HL-60/S4 (cell line): ENCODE results near the gene RBCK1.
"Not testable (repeated sequence)": the region's sequence is repeated elsewhere in the genome, so short reads cannot be mapped to it uniquely, and the experiment has no call there.

Experiments used
- in situ Hi-C: fragments of 300-500 bp; cut with MboI; formaldehyde crosslinking; loops from 2 replicates; pipeline ENCODE4 v1.14.3; 2022; ENCODE audit warnings: low sequenced_read_pairs

The RBCK1 gene

DNA sequence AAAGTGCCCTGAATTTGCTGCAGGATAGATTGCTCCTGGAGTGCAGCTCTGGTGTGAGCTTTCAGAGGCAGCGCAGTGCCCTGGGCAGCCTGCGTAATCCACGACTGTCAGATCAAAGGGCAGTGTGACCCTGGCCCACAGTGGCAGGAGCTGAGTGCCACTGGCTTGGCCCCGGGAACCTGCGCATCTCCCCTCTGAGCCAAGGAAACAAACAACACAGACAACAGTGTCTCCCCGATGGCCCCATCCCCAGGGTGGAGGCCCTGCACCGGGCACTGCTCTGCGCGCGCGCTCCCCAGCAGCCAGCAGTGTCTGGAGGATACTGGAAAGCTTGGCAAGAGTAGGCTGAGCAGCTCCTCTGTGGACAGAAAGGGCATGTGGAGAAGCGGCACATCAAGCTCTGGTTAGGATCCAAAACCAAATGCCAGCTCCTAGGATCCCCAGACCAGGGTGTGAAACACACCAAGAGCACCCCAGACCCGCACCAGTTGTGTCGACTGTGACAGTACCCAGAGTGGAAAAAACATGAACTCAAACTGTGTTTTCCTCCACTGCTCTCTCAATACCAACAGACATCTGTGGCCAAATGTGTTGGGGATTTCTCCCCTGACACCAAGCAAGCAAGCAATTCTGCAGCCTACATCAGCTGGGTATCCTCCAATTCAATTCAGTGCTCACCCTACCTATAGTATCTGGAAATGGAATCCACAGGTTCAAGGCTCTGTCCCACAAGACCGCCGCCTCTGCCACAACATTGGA lies 26.7 kb downstream of the RBCK1 start:
- in situ Hi-C loops: no loop called here

DNA sequence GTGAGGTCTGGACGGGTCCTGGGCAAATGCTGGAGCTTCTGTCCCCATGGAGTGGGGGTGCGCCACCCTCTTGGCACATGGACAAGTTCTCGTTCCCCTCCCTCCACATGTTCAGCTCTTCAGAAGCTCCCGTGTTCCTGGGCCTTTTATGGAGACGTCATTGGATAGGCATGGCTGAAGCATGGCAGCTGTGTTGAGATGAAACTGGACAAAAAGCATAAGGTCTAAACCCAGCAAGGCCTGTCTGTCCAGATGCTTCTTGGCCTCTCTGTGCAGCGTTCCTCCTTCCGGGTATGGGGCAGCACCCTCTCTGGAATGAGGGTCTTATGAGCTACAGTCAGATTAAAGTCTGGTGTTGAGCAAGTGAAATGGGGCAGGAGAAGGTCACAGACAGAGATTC lies 27.5 kb downstream of the RBCK1 start:
- in situ Hi-C loops: no loop called here

DNA sequence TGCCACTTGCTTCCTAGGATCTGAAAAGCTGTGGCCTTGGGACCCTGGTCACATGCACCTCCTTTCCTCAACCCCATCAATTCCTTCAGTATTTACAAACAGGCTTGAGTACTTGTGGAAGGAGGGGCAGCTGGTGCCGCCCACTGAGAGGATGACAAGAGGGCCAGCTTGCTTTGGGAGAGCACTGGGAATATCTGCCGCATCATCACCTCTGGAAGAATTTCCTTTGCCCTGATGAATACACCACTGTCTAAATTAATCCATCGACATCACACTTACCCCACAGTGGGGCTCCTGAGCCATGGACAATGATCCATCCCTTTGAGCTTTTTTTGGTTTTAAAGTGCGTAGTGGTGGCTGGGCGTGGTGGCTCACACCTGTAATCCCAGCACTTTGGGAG lies 28.4 kb downstream of the RBCK1 start:
- in situ Hi-C loops: no loop called here

DNA sequence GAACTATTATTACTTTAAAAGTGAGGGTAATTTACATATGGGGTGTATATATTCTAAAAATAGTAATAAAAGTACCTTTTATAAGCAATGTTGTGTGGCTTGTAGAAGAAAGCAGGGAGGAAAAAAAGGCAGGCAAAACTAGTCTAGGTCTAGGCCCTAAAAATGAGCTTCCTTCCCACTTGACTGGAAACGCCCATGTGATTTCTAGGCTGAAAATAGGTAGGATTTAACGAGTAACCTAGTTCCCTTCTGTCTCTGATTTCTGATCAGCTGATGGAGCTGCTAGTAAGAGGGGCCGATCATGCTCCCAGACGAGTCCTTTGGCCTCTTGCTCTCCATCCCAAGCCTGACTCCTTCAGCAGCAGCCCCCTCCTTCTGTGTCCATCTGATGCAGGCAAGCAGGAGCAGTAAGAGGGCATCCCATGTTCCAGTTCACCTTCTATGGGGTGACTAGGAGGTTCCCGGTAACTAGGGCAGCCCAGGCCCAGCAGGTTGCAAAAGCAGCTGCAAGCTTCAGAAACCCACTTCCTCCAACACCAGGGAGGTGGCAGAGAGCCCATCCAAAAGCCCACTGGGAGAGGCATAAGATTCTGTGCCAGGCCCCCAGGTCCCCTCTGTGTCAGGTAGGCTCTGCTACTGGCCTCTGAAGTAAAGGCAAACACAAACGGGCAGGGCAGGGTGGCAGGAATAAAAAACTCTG lies 29.8 kb downstream of the RBCK1 start:
- in situ Hi-C loops: no loop called here

DNA sequence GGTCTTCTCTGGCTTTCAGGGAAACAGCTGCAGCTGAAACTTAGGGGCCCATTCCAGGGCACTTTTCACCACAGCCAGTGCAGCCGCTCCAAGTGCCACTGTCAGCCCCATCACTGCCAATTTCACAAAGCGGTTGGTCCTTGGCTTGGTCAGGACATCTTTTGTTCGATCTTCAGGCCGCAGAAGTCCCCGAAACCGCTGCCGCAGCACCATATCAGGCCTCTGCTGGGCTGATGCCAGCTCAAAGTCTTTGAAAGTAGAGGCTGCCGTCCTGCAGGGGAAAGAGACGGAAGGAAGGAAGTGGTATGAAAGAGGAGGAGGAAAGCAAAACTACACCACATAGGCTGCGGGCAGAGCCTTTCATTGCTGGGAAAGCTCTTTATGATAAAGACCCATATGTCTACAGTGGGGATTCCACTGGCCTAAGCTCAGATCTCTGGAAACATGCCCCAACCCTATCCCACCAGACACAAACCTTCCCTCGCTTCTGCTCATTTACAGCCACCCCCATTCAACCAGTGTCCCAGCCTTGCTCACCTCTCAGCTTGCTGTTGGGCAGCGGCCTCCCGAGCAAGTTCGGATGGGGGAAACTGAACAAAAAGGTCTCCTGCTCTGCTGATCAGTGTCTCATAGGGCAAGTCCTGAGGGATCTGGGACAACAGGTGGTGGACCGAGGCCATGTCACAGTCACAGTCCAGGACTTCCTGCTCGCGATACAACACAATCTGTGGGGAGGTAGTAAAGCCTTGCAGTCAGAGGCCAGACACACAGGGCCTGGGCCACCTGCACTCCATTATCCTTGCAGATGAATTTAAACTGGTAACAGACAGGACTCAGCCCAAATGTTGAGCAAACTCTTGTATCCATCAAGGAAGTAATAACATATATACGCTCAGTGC lies 30.7 kb downstream of the RBCK1 start:
- in situ Hi-C loops: no loop called here

DNA sequence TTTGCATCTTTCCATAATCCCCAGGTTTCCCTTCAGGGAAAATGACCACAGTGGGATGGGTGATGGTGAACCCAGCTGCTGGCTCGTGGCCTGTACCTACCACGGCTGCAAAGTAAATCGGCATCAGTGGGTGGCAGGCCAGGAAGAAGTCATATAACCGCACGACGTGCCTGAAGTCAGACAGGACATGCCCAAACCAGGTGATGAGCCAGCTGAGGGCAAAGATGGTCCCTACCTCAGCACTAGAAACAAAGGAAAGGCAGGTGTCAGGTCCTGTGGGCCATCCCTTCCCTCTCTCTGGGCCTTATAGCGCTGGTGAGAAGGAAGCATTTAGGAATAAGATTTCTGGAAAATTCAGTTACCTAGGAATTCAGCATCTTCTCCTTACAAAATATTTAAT lies 32.0 kb downstream of the RBCK1 start:
- in situ Hi-C loops: no loop called here

DNA sequence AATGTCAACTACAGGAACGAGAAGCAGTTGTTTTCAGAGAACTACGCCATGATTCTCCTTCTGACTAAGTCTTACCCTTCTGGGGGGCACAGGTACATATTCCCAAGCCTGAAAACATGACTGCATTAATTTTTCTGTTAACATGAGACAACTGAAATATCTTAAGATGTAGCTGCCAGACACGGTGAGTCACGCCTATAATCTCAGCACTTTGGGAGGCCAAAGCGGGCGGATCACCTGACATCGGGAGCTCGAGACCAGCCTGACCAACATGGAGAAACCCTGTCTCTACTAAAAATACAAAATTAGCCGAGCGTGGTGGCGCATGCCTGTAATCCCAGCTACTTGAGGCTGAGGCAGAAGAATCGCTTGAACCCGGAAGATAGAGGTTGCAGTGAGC lies 32.5 kb downstream of the RBCK1 start:
- in situ Hi-C loops: no loop called here

DNA sequence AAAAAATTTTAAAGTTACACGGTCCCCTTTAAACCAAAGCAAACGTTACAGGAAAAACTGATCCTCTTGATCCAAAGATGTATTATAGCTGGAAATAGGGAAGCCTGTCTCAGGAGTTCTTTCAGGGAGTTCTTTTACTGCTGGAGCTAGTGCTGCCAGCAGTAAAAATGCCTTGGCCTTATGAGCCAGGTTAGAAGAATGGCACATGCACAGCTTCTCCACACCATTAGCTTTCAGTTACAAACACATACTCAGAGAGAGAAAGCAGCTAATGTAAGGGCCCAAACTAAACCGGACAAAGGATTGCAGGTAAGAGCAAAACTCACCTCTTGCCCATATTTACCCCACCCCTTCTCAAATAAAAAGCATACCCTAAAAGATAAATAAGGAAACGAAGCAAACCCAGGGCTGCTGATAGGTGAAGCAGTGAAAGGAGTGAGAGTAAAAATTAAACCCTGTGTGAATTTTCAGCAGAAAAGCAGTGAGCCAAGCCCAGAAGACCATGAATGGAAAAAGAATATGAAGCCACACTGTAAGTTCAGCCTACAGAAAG lies 35.2 kb downstream of the RBCK1 start:
- in situ Hi-C loops: no loop called here

DNA sequence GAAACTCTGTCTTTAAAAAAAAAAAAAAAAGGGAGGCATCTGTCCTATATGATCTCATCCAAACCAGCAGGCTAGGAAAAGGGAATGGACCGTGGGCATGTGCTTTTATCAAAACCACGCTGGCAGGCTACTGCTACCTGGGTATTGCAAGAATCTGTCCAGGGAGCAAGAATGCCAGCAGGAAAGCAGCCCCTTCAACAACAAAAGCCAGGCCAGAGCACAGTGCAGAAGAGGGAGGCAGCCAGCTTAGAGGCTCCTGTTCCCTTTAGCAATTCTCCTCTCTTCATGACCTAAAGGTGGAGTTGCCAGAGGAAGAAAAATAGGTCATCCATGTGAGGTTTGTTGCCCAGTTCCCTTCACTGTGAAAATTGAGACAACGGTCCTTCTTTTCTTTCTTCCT lies 36.0 kb downstream of the RBCK1 start:
- in situ Hi-C loops: no loop called here

DNA sequence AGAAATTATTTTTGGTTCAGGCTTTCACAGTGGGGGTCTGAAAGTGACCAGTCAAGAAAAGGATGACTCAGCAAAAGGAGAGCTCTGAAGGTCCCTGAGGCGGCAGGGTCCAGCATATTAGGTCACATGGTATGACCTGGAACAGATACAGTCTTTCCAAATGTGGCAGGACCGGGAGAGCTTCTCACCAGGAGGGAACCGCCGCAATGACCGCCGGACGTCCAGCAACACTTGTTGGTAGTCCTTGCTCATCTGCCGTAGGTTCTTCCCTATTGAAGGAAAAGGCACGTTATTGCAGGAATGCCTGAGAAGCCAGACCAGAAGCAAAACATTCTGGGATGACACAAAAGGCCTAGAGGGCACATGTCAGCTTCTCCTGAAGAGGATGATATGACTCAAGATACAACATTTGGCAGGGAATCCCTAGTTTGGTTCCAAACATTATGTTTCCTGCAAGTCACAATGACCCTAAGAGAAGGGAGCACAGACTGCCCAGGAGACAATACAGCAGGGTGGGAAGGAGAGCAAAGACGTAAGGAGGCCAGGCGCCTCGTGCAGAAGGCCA lies 36.8 kb downstream of the RBCK1 start:
- in situ Hi-C loops: no loop called here

DNA sequence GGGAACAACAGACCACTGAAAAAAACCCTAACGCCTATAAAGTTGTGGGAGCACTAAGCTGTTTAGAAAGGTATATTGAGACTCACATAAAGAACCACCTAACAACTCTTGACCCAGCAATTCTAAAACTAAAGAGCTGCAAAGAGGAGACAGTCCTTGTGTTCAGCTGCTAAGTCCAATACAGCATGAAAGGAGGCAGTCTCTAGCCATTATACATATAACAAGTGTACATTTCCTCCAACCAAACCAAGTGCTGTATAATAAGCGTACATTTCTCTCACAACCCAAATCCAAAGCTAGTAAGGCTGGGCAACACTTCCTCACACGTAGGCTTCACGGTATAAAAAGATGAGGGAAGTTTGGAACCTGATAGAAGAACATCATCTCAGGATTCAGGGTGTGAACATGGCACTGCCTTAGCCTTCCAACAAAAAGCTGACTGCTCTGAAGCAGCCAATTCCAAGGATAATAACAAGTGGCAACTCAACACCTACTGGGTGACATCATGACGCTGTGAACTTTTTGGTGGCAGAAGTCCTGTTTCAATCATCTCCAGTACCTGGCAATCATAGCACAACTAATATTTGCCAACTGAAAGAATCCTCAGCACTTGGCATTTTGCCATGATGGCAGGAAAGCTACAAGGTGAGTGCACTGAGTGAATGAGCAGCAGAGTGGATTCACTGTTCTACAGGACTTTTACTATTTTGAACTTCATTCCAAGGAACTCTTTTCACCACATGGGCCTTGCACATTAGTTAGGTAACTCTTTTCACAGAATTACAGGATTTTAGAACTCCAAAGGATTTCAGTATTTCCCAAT lies 37.6 kb downstream of the RBCK1 start:
- in situ Hi-C loops: no loop called here

DNA sequence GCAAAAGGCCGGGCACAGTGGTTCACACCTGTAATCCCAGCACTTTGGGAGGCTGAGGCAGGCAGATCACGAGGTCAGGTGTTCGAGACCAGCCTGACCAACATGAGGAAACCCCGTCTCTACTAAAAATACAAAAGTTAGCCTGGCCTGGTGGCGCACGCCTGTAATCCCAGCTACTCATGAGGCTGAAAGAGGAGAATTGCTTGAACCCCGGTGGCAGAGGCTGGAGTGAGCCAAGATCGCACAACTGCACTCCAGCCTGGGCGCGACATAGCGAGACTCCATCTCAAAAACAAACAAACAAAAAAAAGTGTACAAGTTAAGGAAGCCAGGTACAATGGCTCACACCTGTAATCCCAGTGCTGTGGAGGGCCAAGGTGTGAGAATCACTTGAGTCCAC lies 43.9 kb downstream of the RBCK1 start:
- in situ Hi-C loops: not testable (repeated sequence)

DNA sequence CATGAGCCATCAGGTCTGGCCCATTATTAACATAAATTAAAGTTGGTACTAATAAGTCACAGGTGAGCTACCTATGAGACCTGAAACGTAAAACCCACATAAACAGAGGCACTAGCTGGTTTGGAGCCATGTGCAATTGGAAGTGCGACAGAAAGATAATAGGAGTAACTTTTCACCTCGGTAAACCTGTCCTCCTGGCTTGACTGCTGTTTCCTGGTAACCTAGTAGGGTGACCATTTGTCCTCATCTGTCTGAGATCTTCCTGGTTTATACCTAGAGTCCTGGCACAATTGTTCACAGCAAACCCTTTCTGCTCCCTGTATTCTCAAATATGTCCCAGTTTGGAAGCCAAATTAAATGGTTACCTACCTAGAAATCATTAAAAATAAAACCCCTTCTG lies 46.9 kb downstream of the RBCK1 start:
- in situ Hi-C loops: no loop called here

DNA sequence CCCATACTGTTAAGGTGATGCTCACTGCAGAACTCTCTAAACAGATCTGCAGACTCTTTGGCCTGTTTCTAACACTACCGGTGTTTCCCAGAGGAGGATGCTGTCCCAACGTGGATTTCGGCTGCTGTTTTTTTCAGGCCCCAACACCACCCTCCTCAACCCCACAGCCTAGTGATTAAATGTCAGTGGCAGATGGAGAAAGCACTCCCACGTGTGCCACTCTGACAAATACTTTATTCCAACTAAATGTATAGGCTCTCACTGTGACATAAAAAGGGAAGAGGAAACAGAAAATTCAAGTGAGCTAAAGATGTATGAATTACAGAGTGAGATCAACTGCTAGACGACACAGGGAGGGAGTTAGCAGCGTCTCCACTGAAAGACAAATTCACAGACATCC lies 50.7 kb downstream of the RBCK1 start:
- in situ Hi-C loops: no loop called here

DNA sequence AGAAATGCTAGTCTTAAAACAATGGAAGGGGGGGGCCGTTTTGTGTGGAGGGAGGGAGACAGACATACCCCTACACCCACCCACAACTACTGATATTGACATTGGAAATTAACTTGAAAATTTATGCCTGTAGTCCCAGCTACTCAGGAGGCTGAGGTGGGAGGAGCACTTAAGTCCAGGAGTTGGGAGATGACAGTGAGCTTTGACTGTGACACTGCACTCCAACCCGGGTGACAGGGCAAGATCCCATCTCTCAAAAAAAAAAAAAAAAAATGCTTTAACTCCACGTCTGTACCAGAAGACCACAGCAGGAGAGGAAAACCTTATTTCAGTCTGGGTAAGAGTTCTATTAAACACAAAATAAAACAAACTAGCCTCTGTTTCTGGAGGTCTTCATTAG lies 52.1 kb downstream of the RBCK1 start:
- in situ Hi-C loops: no loop called here

DNA sequence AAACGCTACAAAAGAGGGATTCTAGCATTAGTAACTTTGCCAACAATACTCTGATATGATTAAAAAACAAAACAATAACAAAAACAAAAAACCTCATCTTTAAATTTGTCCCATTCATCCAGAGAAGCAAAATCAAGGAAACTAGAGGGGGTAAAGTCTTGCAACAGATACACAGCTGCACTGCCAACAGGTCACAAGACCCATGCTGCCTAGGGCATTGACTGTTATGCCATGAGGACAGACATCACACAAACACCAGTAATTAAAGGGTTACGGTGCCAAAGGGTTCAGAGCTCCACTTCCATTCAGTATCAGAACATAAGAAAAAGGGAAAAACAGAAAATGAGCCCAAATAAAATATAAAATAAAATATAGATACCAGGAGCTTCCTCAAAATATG lies 52.6 kb downstream of the RBCK1 start:
- in situ Hi-C loops: no loop called here

DNA sequence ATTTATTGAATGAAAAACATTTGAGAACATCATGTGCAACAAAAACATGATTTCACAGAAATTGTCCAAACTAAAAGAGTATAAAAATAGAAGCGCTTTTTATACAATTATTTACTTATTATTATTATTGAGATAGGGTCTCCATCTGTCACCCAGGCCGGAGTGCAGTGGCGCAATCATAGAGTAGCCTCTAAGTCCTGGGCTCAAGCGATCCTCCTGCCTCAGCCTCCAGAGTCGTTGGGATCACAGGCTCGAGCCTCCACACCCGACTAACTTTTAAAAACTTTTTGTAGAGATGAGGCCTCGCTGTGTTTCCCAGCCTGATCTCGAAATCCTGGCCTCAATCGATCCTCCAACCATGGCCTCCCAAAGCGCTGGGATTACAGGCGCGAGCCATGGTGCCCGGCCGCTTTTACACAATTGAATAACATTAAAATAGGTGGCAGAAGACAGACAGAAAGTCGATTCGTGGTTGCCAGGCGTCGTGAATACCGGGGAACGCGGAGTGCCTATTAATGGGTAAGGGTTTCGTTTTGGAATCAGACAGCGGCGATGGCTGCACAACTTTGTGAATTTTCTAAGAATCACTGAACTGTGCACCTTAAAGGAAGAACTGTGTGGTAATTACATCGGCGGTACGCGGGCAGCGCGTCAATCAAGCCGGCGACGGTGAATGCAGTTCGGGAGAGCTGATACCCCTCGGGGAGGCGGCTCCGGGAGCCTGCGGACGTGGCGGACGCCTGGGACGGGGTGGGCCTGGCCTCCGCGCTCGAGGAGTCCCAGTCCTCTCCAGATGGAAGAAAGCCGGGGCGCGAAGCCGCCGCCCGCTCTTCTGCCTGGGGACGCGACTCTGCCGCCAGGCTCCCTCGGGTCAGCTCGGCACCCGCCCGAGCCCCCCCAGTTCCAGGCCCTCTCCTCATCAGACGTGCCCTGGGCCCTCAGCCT lies 53.4 kb downstream of the RBCK1 start:
- in situ Hi-C loops: no loop called here

DNA sequence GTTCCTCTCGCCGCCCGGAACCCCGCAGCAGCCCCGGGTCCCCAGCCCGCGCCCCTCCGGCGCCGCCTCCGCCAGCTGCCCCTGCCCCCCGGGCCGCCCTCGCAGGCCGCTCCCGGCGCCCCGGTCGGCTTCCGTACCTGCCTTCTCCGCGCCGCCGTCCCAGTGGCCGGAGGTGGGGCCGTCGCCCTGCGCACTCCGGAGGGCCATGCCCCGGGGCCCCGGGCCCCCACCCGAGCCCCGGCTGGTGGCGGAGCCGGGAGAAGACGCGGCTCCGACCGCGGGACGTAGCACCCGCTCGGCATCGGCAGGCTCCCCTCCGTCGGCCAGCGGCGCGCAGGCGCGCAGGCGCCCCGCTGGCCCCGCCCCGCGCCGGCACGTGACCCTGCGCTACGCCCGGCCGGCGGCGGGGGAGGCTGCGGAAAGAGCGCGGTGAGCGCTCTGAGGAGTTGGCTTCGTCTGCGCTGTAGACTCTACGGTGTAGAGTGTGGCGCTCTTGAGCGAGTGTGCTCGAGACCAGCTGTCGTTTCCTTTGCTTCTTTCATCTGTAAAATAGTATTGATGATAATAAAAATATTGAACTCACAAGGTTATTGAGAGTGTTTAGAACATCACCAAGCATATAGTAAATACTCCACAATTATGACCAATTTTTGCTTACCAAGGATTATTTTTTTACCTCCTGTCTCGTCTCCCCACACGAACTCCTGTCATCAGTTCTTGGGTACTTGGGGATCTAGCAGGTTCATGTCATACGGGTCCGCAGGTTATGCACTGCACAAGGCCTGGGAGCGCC lies 54.3 kb downstream of the RBCK1 start, which contains the start of gene TBC1D20:
TSS of gene TBC1D20 (minus strand) at position 335 of the 793 bp plus-strand sequence. CDS start at position 207, 128 bp downstream.
- in situ Hi-C loops: no loop called here
